ENCODE data around the gene TGM2. TPM values are rescaled to one million over a fixed set of nuclear protein-coding genes. Genes with fewer than 3 reads are reported as not detected.

The TGM2 gene
- polyA plus RNA-seq, 1 donor from 2014 or later: not detected

DNA sequence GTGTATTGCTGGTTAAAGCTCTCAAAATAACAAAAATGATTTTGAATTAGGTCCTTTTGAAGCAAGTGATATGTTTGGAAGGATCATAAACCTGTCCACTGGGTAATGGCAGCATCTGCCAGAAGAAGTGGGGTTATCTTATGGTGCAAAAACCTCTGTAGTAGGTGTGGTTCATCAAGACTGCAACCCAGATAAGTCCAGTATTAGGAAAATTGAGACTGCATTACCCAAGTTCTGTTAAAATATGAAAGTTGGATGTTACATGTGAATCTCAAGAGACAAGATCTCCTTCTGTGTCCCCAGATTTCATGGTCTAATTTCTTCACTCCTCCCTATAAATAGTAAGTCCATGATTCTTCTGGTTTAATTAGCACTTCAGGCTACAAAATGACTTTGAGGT lies 72.2 kb downstream of the TGM2 start:
- no peak overlapping the region for H3K27ac ChIP-seq (ENCODE audit: low read length)

DNA sequence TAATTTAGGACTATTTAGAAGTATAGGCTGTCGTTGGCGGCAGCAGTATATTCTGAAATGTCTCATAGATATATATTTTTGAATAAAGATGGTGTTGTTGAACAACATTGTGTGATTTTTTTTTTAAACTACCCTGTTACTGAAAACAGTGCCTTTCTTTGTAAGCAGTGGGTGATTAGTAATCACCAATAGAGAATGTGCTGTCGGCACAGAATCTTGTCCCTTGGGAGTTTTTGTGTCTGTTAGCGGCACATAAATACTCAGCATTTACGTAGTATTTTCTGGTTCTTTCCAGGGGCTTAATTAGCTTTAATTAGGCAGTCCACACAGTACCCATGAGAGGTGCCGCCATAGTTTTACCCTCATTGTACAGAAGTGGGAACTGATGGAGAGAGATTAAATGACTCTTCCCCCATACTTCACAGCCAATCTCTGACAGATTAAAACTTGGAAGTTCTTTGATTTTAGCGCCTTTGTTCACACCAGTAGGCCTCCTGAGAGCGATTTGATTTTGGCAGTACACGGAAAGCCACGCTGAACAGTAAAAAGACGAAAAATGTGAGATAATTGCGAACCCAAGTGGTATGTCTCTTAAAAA lies 72.7 kb downstream of the TGM2 start:
- Histone ChIP-seq H3K27ac (ENCODE audit: low read length) (no peak overlapping the region), H3K79me2 (replicated peaks; ENCODE audit: insufficient read depth, low read length) (no peaks in the 10 kb centered on the region), H3F3A (ENCODE audit: insufficient read depth, low read length, poor library complexity, severe bottlenecking) (no peaks in the 10 kb centered on the region), H3K9ac (ENCODE audit: low read length) (no peak overlapping the region), H3K9me3 (ENCODE audit: low read length) (no peaks in the 10 kb centered on the region), H3K4me2 (ENCODE audit: low read length) (no peak overlapping the region), H3K36me3 (ENCODE audit: insufficient read depth, low read length) (peaks cover 9% of the 10 kb centered on the region), H3K9me2 (ENCODE audit: insufficient read depth, low read length) (no peaks in the 10 kb centered on the region), H3K4me3 (ENCODE audit: low read length) (no peak overlapping the region), H3K27me3 (ENCODE audit: insufficient read depth, low read depth, low read length) (no peaks in the 10 kb centered on the region), H4K20me1 (ENCODE audit: insufficient read depth) (no peaks in the 10 kb centered on the region), H2AFZ (ENCODE audit: low read depth, low read length) (no peak overlapping the region)
- TF ChIP-seq POLR2AphosphoS5 (IDR thresholded peaks at IDR 0.05) (no peak), EZH2 (IDR thresholded peaks at IDR 0.05; ENCODE audit: borderline replicate concordance, insufficient read depth, low read length, poor library complexity, severe bottlenecking) (no peak), EP300 (conservative IDR thresholded peaks at IDR 0.05; ENCODE audit: poor library complexity, severe bottlenecking) (no peak), MXI1 (conservative IDR thresholded peaks at IDR 0.05; ENCODE audit: poor library complexity, severe bottlenecking) (no peak), TAF1 (IDR thresholded peaks at IDR 0.05; ENCODE audit: low read depth) (no peak), RAD21 (conservative IDR thresholded peaks at IDR 0.05) (no peak)
- TF ChIP-seq, protein P1, sequence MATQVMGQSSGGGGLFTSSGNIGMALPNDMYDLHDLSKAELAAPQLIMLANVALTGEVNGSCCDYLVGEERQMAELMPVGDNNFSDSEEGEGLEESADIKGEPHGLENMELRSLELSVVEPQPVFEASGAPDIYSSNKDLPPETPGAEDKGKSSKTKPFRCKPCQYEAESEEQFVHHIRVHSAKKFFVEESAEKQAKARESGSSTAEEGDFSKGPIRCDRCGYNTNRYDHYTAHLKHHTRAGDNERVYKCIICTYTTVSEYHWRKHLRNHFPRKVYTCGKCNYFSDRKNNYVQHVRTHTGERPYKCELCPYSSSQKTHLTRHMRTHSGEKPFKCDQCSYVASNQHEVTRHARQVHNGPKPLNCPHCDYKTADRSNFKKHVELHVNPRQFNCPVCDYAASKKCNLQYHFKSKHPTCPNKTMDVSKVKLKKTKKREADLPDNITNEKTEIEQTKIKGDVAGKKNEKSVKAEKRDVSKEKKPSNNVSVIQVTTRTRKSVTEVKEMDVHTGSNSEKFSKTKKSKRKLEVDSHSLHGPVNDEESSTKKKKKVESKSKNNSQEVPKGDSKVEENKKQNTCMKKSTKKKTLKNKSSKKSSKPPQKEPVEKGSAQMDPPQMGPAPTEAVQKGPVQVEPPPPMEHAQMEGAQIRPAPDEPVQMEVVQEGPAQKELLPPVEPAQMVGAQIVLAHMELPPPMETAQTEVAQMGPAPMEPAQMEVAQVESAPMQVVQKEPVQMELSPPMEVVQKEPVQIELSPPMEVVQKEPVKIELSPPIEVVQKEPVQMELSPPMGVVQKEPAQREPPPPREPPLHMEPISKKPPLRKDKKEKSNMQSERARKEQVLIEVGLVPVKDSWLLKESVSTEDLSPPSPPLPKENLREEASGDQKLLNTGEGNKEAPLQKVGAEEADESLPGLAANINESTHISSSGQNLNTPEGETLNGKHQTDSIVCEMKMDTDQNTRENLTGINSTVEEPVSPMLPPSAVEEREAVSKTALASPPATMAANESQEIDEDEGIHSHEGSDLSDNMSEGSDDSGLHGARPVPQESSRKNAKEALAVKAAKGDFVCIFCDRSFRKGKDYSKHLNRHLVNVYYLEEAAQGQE (IDR thresholded peaks at IDR 0.05; ENCODE audit: borderline replicate concordance): no peak
- TF ChIP-seq, protein P2, sequence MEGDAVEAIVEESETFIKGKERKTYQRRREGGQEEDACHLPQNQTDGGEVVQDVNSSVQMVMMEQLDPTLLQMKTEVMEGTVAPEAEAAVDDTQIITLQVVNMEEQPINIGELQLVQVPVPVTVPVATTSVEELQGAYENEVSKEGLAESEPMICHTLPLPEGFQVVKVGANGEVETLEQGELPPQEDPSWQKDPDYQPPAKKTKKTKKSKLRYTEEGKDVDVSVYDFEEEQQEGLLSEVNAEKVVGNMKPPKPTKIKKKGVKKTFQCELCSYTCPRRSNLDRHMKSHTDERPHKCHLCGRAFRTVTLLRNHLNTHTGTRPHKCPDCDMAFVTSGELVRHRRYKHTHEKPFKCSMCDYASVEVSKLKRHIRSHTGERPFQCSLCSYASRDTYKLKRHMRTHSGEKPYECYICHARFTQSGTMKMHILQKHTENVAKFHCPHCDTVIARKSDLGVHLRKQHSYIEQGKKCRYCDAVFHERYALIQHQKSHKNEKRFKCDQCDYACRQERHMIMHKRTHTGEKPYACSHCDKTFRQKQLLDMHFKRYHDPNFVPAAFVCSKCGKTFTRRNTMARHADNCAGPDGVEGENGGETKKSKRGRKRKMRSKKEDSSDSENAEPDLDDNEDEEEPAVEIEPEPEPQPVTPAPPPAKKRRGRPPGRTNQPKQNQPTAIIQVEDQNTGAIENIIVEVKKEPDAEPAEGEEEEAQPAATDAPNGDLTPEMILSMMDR (IDR thresholded peaks at IDR 0.05; ENCODE audit: poor library complexity, severe bottlenecking): no peak

More for the DNA sequence above, 72.2 kb downstream of the TGM2 start:
- Histone ChIP-seq H3K79me2 (replicated peaks; ENCODE audit: insufficient read depth, low read length) (no peaks in the 10 kb centered on the region), H3K36me3 (ENCODE audit: insufficient read depth, low read length) (peaks cover 7% of the 10 kb centered on the region), H3K9me3 (ENCODE audit: low read length) (no peaks in the 10 kb centered on the region), H3K9ac (ENCODE audit: low read length) (no peak overlapping the region), H3K4me2 (ENCODE audit: low read length) (no peak overlapping the region), H3F3A (ENCODE audit: insufficient read depth, low read length, poor library complexity, severe bottlenecking) (no peaks in the 10 kb centered on the region), H3K4me3 (ENCODE audit: low read length) (no peak overlapping the region), H3K27me3 (ENCODE audit: insufficient read depth, low read depth, low read length) (no peaks in the 10 kb centered on the region), H2AFZ (ENCODE audit: low read depth, low read length) (no peak overlapping the region), H4K20me1 (ENCODE audit: insufficient read depth) (no peaks in the 10 kb centered on the region), H3K9me2 (ENCODE audit: insufficient read depth, low read length) (no peaks in the 10 kb centered on the region)
- TF ChIP-seq EZH2 (IDR thresholded peaks at IDR 0.05; ENCODE audit: borderline replicate concordance, insufficient read depth, low read length, poor library complexity, severe bottlenecking): no peak
- no peak for TF ChIP-seq SMC3 (conservative IDR thresholded peaks at IDR 0.05; ENCODE audit: poor library complexity)
- no peak for TF ChIP-seq POLR2AphosphoS5 (IDR thresholded peaks at IDR 0.05)
- no peak for TF ChIP-seq TAF1 (IDR thresholded peaks at IDR 0.05; ENCODE audit: low read depth)
- TF ChIP-seq, protein P2 (IDR thresholded peaks at IDR 0.05; ENCODE audit: poor library complexity, severe bottlenecking): no peak
- no peak for TF ChIP-seq MXI1 (conservative IDR thresholded peaks at IDR 0.05; ENCODE audit: poor library complexity, severe bottlenecking)
- TF ChIP-seq, protein P1 (IDR thresholded peaks at IDR 0.05; ENCODE audit: borderline replicate concordance): no peak
- TF ChIP-seq RAD21 (conservative IDR thresholded peaks at IDR 0.05): no peak

All from neural cell (in vitro differentiated cells).